HPDE6-E6E7 (cell line): ENCODE measurements around the gene PCDHGB2.
A peak's percentile ranks its signal among the peaks of the same experiment; 100 is the strongest.
"Not testable (repeated sequence)": the region's sequence is repeated elsewhere in the genome, so short reads cannot be mapped to it uniquely, and the experiment has no call there.

Experiments
- DNase-seq: peaks from one replicate; pipeline ENCODE4 v3.0.0; 2011; ENCODE audit warnings: missing footprints; ENCODE audit errors: extremely low spot score

Gene PCDHGB2

DNA sequence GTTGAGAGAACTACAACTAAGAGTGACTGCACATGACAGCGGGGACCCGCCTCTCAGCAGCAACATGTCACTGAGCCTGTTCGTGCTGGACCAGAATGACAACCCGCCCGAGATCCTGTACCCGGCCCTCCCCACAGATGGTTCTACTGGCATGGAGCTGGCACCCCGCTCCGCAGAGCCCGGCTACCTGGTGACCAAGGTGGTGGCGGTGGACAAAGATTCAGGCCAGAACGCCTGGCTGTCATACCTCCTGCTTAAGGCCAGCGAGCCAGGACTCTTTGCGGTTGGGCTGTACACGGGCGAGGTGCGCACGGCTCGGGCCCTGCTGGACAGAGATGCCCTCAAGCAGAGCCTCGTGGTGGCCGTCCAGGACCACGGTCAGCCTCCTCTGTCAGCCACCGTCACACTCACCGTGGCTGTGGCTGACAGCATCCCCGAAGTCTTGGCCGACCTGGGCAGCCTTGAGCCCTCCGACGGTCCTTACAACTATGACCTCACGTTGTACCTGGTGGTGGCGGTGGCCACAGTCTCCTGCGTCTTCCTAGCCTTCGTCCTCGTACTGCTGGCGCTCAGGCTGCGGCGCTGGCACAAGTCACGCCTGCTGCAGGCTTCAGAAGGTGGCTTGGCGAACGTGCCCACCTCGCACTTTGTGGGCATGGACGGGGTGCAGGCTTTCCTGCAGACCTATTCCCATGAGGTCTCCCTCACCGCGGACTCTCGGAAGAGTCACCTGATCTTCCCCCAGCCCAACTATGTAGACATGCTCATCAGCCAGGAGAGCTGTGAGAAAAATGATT is 24.9 kb downstream of the PCDHGB2 start:
- no peak for DNase-seq

DNA sequence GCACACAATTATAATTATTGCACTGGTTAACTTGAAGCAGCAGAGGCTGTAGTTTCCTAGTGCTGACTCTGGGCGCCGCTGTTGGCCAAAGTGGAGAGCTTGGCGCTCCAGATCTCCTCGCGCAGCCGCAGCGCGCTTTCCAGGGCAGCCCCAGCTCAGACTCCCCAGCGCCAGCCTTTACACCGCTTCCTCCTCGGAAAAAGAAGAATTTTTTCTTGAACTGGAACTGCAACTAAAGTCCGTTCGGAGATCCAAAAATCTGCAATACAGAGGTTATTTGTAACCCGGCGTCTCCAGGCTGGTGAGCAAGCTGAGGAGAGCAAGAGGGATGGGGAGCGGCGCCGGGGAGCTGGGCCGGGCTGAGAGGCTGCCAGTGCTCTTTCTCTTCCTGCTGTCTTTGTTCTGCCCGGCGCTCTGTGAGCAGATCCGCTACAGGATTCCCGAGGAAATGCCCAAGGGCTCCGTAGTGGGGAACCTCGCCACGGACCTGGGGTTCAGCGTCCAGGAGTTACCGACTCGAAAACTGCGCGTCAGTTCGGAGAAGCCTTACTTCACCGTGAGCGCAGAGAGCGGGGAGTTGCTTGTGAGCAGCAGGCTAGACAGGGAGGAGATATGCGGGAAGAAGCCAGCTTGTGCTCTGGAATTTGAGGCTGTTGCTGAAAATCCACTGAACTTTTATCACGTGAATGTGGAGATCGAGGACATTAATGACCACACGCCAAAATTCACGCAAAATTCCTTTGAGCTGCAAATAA is 27.9 kb downstream of the PCDHGB2 start, which contains the start of gene PCDHGB4:
Gene PCDHGB4 (plus strand): TSS at position 142 of the 755 bp plus-strand sequence. CDS start 187 bp downstream, at position 329.
- not testable (repeated sequence) for DNase-seq

DNA sequence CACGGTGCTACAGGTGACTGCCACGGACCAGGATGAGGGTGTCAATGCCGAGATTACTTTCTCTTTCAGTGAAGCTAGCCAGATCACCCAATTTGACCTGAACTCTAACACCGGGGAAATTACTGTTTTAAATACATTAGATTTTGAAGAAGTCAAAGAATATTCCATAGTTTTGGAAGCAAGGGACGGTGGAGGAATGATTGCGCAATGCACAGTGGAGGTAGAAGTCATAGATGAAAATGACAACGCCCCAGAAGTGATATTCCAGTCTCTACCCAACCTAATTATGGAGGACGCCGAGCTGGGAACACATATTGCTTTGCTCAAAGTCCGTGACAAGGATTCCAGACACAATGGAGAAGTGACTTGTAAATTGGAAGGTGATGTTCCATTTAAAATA is 28.9 kb downstream of the PCDHGB2 start:
- no peak for DNase-seq

DNA sequence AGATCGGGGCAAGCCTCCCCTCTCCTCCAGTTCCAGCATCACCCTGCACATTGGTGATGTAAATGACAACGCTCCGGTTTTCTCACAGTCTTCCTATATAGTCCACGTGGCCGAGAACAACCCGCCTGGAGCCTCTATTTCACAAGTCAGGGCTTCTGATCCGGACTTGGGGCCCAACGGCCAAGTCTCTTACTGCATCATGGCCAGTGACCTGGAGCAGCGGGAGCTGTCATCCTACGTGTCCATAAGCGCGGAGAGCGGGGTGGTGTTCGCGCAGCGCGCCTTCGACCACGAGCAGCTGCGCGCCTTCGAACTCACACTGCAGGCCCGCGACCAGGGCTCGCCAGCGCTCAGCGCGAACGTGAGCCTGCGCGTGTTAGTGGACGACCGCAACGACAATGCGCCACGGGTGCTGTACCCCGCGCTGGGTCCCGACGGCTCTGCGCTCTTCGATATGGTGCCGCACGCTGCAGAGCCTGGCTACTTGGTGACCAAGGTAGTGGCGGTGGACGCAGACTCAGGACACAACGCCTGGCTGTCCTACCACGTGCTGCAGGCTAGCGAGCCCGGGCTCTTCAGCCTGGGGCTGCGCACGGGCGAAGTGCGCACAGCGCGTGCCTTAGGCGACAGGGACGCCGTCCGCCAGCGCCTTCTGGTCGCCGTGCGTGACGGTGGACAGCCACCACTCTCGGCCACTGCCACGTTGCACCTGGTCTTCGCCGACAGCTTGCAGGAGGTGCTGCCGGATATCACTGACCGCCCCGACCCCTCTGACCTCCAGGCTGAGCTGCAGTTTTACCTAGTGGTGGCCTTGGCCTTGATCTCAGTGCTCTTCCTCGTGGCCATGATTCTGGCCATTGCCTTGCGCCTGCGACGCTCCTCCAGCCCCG is 29.6 kb downstream of the PCDHGB2 start:
- no peak for DNase-seq

DNA sequence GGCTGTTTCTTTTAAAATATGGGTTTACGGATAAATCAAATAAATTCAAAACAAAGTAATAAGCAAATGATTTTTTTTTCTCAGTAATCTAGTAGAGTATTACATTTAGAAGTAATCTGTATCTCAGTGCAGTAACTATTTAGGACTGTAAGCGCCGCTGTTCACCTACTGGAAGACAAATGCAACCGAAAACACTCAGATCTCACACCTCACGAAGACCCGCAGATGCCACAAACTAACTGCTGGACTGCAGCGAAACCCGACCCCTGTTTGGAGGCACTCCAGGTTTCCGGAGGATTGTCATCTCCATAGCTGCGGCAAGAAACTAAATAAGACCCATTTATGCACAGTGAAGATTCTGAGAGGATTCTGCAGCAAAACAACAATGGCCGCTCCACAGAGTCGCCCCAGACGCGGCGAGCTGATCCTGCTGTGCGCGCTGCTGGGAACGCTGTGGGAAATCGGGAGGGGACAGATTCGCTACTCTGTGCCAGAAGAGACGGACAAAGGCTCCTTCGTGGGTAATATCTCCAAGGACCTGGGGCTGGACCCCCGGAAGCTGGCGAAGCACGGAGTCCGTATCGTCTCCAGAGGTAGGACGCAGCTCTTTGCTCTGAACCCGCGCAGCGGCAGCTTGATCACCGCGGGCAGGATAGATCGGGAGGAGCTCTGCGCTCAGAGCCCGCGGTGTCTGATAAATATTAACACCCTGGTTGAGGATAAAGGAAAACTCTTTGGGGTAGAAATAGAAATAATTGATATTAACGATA is 32.8 kb downstream of the PCDHGB2 start, which contains the start of gene PCDHGA8:
Gene PCDHGA8 (plus strand): TSS at position 205 of the 770 bp plus-strand sequence. CDS start 181 bp downstream, at position 386.
- no peak for DNase-seq

DNA sequence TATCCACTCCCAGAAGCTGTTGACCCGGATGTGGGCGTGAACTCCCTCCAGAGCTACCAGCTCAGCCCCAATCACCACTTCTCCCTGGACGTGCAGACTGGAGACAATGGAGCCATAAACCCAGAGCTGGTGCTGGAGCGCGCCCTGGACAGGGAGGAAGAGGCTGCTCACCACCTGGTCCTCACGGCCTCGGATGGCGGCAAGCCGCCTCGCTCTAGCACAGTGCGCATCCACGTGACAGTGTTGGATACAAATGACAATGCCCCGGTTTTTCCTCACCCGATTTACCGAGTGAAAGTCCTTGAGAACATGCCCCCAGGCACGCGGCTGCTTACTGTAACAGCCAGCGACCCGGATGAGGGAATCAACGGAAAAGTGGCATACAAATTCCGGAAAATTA is 33.5 kb downstream of the PCDHGB2 start:
- DNase-seq, result no peak

DNA sequence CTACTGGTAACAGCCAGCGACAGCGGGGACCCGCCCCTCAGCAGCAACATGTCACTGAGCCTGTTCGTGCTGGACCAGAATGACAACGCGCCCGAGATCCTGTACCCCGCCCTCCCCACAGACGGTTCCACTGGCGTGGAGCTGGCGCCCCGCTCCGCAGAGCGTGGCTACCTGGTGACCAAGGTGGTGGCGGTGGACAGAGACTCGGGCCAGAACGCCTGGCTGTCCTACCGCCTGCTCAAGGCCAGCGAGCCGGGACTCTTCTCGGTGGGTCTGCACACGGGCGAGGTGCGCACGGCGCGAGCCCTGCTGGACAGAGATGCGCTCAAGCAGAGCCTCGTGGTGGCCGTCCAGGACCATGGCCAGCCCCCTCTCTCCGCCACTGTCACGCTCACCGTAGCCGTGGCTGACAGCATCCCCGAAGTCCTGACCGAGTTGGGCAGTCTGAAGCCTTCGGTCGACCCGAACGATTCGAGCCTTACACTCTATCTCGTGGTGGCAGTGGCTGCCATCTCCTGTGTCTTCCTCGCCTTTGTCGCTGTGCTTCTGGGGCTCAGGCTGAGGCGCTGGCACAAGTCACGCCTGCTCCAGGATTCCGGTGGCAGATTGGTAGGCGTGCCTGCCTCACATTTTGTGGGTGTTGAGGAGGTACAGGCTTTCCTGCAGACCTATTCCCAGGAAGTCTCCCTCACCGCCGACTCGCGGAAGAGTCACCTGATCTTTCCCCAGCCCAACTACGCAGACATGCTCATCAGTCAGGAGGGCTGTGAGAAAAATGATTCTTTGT is 34.8 kb downstream of the PCDHGB2 start:
- not testable (repeated sequence) for DNase-seq

DNA sequence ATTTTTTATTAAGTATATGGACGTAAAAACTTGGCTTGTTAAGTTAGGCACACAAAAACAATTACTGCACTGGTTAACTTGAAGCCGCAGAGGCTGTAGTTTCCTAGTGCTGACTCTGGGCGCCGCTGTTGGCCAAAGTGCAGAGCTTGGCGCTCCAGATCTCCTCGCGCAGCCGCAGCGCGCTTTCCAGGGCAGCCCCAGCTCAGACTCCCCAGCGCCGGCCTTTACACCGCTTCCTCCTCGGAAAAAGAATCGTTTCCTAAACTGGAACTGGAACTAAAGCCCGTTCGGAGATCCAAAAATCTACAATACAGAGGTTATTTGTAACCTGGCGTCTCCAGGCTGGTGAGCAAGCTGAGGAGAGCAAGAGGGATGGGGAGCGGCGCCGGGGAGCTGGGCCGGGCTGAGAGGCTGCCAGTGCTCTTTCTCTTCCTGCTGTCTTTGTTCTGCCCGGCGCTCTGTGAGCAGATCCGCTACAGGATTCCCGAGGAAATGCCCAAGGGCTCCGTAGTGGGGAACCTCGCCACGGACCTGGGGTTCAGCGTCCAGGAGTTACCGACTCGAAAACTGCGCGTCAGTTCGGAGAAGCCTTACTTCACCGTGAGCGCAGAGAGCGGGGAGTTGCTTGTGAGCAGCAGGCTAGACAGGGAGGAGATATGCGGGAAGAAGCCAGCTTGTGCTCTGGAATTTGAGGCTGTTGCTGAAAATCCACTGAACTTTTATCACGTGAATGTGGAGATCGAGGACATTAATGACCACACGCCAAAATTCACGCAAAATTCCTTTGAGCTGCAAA is 38.2 kb downstream of the PCDHGB2 start, which contains the start of gene PCDHGB5:
Gene PCDHGB5 (plus strand): TSS at position 192 of the 796 bp plus-strand sequence. CDS start 181 bp downstream, at position 373.
- DNase-seq, result not testable (repeated sequence)

DNA sequence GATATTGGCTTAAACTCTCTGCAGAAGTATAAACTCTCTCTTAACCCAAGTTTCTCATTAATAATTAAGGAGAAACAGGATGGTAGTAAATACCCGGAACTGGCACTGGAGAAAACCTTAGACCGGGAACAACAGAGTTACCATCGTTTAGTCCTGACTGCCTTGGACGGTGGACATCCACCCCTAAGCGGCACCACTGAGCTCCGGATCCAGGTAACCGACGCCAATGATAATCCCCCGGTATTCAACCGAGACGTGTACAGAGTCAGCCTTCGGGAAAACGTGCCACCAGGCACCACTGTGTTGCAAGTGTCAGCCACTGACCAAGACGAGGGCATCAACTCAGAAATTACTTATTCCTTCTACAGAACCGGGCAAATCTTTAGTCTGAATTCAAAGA is 38.8 kb downstream of the PCDHGB2 start:
- no peak for DNase-seq

DNA sequence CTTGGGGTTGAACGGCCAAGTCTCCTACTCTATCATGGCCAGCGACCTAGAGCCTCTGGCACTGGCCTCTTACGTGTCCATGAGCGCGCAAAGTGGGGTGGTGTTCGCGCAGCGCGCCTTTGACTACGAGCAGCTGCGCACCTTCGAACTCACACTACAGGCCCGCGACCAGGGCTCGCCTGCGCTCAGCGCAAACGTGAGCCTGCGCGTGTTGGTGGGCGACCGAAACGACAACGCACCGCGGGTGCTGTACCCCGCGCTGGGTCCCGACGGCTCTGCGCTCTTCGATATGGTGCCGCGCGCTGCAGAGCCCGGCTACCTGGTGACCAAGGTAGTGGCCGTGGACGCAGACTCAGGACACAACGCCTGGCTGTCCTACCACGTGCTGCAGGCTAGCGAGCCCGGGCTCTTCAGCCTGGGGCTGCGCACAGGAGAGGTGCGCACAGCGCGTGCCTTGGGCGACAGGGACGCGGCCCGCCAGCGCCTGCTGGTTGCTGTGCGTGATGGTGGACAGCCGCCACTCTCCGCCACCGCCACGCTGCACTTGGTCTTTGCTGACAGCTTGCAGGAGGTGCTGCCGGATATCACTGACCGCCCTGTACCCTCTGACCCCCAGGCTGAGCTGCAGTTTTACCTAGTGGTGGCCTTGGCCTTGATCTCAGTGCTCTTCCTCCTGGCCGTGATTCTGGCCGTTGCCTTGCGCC is 39.9 kb downstream of the PCDHGB2 start:
- DNase-seq, result no peak

DNA sequence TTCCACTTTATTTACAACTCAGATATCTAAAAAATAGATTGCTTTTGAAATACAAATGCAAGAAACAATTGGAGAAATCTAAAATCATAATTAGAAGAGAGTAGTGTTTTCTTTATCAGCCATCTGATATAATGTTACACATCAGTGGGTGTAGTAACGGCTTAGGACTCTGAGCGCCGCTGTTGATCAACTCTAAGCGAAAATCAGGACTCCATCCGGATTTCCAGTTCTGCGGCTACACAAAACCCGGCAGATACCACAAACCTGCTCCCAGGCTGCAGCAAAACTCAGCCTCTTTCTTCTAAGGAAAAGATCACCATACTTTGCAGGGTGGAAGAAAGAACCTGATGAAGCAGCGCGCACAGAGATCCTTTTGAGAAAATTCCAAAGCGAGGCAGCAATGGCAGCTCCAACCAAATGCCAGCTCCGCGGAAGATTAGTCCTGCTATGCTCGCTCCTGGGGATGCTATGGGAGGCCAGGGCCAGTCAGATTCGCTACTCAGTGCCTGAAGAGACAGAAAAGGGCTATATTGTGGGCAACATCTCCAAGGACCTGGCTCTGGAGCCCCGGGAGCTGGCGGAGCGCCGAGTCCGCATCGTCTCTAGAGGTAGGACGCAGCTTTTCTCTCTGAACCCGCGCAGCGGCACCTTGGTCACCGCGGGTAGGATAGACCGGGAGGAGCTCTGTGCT is 42.9 kb downstream of the PCDHGB2 start, which contains the start of gene PCDHGA9:
Gene PCDHGA9 (plus strand): TSS at position 226 of the 691 bp plus-strand sequence. CDS start 175 bp downstream, at position 401.
- peak; percentile 17 for DNase-seq

DNA sequence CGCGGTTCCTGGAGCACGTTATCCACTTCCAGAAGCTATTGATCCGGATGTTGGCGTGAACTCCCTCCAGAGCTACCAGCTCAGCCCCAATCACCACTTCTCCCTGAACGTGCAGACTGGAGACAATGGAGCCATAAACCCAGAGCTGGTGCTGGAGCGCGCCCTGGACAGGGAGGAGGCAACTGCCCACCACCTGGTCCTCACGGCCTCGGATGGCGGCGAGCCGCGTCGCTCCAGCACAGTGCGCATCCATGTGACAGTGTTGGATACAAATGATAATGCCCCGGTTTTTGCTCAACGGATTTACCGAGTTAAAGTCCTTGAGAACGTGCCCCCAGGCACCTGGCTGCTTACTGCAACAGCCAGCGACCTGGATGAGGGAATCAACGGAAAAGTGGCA is 43.6 kb downstream of the PCDHGB2 start:
- no peak for DNase-seq

DNA sequence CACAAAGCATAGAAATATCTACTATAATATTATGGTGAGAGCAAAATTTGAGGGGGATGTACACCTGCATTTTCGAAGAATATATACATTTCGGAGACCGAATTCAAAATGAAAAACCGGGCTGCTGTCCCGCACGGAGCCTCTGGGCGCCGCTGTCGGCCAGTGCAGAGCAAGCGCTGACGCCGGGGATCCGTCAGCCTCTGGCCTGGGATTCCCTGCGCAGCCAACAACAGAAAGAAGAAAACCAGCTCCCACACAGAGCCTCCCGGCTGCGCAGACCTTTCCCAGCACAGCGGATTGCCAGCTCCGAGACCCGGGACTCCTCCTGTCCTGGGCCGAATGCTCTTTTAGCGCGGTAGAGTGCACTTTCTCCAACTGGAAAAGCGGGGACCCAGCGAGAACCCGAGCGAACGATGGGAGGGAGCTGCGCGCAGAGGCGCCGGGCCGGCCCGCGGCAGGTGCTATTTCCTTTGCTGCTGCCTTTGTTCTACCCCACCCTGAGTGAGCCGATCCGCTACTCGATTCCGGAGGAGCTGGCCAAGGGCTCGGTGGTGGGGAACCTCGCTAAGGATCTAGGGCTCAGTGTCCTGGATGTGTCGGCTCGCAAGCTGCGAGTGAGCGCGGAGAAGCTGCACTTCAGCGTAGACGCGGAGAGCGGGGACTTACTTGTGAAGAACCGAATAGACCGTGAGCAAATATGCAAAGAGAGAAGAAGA is 48.2 kb downstream of the PCDHGB2 start, which contains the start of gene PCDHGB6:
Gene PCDHGB6 (plus strand): TSS at position 232 of the 716 bp plus-strand sequence. CDS start 182 bp downstream, at position 414.
- peak; percentile 29 for DNase-seq

DNA sequence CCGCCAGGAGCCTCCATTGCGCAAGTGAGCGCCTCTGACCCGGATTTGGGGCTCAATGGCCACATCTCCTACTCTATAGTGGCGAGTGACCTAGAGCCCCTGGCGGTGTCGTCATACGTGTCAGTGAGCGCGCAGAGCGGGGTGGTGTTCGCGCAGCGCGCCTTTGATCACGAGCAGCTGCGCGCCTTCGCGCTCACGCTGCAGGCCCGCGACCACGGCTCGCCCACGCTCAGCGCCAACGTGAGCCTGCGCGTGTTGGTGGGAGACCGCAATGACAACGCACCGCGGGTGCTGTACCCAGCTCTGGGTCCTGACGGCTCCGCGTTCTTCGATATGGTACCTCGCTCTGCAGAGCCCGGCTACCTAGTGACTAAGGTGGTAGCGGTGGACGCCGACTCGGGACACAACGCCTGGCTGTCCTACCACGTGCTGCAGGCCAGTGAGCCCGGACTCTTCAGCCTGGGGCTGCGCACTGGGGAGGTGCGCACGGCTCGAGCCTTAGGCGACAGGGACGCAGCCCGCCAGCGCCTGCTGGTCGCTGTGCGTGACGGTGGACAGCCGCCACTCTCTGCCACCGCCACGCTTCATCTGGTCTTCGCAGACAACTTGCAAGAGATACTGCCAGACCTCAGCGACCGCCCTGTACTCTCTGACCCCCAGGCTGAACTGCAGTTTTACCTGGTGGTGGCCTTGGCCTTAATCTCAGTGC is 50.0 kb downstream of the PCDHGB2 start:
- no peak for DNase-seq

DNA sequence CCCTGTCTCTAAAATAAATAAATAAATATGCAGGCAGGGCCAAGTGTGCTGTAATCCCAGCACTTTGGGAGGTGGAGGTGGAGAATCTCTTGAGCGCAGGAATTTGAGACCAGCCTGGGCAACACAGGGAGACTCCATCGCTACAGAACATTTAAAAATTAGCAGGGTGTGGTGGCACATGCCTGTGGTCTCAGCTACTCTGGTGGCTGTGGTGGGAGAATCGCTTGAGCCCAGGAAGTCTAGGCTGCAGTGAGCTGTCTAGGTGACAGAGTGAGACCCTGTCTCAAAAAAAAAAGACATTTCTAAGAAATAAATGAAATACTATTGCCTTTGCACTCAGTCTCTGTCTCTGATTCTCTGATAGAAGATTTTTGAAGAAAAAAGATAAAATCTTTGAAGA is 51.8 kb downstream of the PCDHGB2 start:
- DNase-seq, result no peak
